Esophagus squamous epithelium (tissue), 4 donors: ENCODE measurements around the gene GPD1L.

Source experiments
- POLR2A ChIP-seq, 4 donors: fragments of 450-650 bp; IDR thresholded peaks; one replicate each; pipeline ENCODE4 v1.6.1; 2017; ENCODE audit warnings: antibody characterized with exemption in 4 of 4, mild to moderate bottlenecking in 4 of 4, moderate library complexity in 3 of 4
- TF ChIP-seq, protein P1 (sequence below), 6 experiments: fragments of 450-650 bp in 4 of 6; fragments of 200-600 bp in 2 of 6; sonication (generic) in 2 of 6; IDR thresholded peaks; one replicate each; pipeline ENCODE4 v1.5.1; 2016 to 2019; ENCODE audit warnings: antibody characterized with exemption in 6 of 6, mild to moderate bottlenecking in 4 of 6, moderate library complexity in 4 of 6

DNA sequence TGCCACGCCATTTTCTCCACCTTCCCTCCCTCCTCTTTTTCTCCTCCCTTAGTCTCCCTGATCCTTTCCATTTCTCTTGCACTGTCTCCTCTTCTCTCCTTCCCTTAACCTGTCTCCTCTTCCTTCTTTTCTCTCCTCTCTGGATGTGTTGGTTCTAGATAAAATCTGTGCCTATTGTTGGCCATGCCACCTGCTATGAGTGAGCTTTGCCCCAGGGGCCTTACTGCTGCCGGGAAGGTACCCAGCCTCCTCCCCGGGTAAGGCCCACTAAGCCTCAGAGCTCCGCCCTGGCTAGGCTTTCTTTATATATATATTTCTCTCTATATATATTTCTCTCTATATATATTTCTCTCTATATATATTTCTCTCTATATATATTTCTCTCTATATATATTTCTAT, 14.7 kb downstream of the GPD1L start:
- TF ChIP-seq, protein P1, sequence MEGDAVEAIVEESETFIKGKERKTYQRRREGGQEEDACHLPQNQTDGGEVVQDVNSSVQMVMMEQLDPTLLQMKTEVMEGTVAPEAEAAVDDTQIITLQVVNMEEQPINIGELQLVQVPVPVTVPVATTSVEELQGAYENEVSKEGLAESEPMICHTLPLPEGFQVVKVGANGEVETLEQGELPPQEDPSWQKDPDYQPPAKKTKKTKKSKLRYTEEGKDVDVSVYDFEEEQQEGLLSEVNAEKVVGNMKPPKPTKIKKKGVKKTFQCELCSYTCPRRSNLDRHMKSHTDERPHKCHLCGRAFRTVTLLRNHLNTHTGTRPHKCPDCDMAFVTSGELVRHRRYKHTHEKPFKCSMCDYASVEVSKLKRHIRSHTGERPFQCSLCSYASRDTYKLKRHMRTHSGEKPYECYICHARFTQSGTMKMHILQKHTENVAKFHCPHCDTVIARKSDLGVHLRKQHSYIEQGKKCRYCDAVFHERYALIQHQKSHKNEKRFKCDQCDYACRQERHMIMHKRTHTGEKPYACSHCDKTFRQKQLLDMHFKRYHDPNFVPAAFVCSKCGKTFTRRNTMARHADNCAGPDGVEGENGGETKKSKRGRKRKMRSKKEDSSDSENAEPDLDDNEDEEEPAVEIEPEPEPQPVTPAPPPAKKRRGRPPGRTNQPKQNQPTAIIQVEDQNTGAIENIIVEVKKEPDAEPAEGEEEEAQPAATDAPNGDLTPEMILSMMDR (IDR thresholded peaks at IDR 0.05), result no peak
- no peak for TF ChIP-seq POLR2A (IDR thresholded peaks at IDR 0.05)
